ENCODE data around the gene TEAD3. TPM values are rescaled to one million over a fixed set of nuclear protein-coding genes. Genes with fewer than 3 reads are reported as not detected.
A peak's percentile ranks its signal among the peaks of the same experiment; 100 is the strongest.

The TEAD3 gene
- total and polyA plus RNA-seq, 8 donors: 3.0 to 10.0 (median 5.6) TPM

DNA sequence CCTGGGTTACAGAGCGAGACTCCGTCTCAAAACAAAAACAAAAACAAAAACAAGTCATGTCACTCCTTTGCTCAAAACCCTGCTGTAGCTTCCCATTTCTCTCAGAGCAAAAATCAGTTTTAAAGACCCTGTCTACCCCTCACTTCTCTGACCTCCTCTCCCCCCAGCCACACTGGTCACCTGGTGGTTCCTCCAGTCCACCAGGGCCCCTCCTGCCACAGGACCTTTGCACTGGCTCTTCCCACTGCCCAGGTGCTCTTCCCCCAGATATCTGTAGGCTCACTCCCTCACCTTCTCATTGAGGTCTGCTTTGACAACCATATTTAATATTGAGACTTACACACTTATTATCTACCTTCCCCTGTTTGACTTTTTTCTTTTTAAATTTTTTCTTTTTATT lies 4.9 kb upstream of the TEAD3 start:
- no peak overlapping the region for H3K4me3 ChIP-seq
- no peaks in the 10 kb centered on the region for H3K9me3 ChIP-seq
- FAIRE-seq: no peak
- peaks cover 0 to 5% (median 4%) of the 10 kb centered on the region in 3 donors for H3K4me1 ChIP-seq
- whole genome bisulfite sequencing, 2 donors: 91 to 97% methylated on average over 2 of the region's 2 CpGs
- no peak for ATAC-seq
- no peaks in the 10 kb centered on the region for H3K36me3 ChIP-seq
- DNase-seq: no peak
- TF ChIP-seq, protein P1, sequence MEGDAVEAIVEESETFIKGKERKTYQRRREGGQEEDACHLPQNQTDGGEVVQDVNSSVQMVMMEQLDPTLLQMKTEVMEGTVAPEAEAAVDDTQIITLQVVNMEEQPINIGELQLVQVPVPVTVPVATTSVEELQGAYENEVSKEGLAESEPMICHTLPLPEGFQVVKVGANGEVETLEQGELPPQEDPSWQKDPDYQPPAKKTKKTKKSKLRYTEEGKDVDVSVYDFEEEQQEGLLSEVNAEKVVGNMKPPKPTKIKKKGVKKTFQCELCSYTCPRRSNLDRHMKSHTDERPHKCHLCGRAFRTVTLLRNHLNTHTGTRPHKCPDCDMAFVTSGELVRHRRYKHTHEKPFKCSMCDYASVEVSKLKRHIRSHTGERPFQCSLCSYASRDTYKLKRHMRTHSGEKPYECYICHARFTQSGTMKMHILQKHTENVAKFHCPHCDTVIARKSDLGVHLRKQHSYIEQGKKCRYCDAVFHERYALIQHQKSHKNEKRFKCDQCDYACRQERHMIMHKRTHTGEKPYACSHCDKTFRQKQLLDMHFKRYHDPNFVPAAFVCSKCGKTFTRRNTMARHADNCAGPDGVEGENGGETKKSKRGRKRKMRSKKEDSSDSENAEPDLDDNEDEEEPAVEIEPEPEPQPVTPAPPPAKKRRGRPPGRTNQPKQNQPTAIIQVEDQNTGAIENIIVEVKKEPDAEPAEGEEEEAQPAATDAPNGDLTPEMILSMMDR (IDR thresholded peaks at IDR 0.05): no peak
- H3K27me3 ChIP-seq: no peaks in the 10 kb centered on the region
- H3K27ac ChIP-seq: no peak overlapping the region
- intact Hi-C loops (cut with DNase I): no loop called here

GRCh38 chr6:35500782-35501181 lies 3.9 kb upstream of the TEAD3 start:
- no peak for FAIRE-seq
- H3K36me3 ChIP-seq: no peaks in the 10 kb centered on the region
- H3K27me3 ChIP-seq: no peaks in the 10 kb centered on the region

GRCh38 chr6:35499372-35499771 lies 2.5 kb upstream of the TEAD3 start:
- Histone ChIP-seq H3K36me3 (no peaks in the 10 kb centered on the region), H3K4me3 (no peak overlapping the region), H3K9me3 (no peaks in the 10 kb centered on the region), H3K27ac (no peak overlapping the region), H3K4me1 (peaks cover 0 to 5% (median 4%) of the 10 kb centered on the region in 3 donors), H3K27me3 (no peaks in the 10 kb centered on the region)
- ATAC-seq (no peak), FAIRE-seq (no peak), DNase-seq (no peak)
- 70 to 78% methylated on average over 4 of the region's 4 CpGs for WGBS, 2 donors
- TF ChIP-seq, protein P1 (IDR thresholded peaks at IDR 0.05): no peak
- intact Hi-C loops (cut with DNase I): no loop called here

More at GRCh38 chr6:35500782-35501181, 3.9 kb upstream of the TEAD3 start:
- ATAC-seq: no peak
- no peaks in the 10 kb centered on the region for H3K9me3 ChIP-seq
- H3K4me1 ChIP-seq: peaks cover 0 to 5% (median 4%) of the 10 kb centered on the region in 3 donors
- TF ChIP-seq, protein P1 (IDR thresholded peaks at IDR 0.05): no peak
- intact Hi-C loops (cut with DNase I): no loop called here
- 81 to 89% methylated on average over 6 of the region's 6 CpGs for WGBS, 2 donors
- peak in 1 of 6 donors; percentile 2 for DNase-seq
- H3K27ac ChIP-seq: no peak overlapping the region
- H3K4me3 ChIP-seq: no peak overlapping the region

DNA sequence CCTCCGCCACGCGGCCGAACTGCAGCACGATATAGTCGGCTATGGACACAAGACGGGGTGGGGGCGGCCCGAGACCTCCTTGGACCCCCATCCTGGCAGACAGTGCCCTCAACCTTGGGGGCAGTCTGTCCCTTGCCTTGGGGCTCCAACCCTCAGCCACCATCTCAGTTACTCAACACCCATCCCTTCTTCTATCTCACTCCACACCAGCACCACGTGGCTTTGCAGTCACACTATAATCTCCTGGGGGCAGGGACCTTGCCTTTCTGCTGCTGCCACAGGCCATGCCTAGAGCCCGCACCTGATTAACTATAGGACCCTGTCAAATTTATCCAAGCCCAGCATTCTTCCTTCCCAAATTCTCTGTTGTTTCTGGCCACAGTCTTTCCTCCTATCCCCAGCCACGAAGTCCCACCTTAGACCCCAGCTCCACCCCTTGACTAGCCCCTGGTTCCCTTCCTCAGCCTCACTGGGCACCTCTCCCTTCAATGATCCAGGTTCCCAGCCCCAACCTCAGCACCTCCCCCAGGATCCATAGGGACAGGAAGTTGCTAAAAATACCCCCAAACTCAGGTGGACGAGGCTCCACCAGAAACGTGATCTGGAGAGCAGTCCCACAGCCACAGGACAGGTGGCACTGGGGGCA lies 1.7 kb upstream of the TEAD3 start:
- peak overlapping the region in 1 of 4 donors; percentile 84 for H3K4me3 ChIP-seq
- no peak for FAIRE-seq
- no peaks in the 10 kb centered on the region for H3K36me3 ChIP-seq
- no peaks in the 10 kb centered on the region for H3K9me3 ChIP-seq
- TF ChIP-seq, protein P1 (IDR thresholded peaks at IDR 0.05): no peak
- H3K27ac ChIP-seq: no peak overlapping the region
- no peak for ATAC-seq
- 61 to 62% methylated on average over 12 to 14 of the region's 14 CpGs for WGBS, 2 donors
- intact Hi-C loops (cut with DNase I): no loop called here
- peaks cover 0 to 5% (median 4%) of the 10 kb centered on the region in 3 donors for H3K4me1 ChIP-seq
- no peak for DNase-seq
- H3K27me3 ChIP-seq: no peaks in the 10 kb centered on the region
